ENCODE results near the gene PPP4R2.

GRCh38 chr3:72950372-72950771 lies 46.2 kb upstream of the PPP4R2 start:
- TF ChIP-seq CTCF (IDR thresholded peaks at IDR 0.05; ENCODE audit: low read length) (no peak), EZH2 (IDR thresholded peaks at IDR 0.05; ENCODE audit: borderline replicate concordance, low read length) (no peak)
